Smooth muscle cell (in vitro differentiated cells): ENCODE measurements around the gene RPS3. TPM values are rescaled to one million over a fixed set of nuclear protein-coding genes. Genes with fewer than 3 reads are reported as not detected.

ENCODE experiments used
- DNase-seq: peaks from one replicate; lab custom pipeline; 2025; ENCODE audit not compliant: unreplicated experiment; lab: John Stamatoyannopoulos, UW
- H2AFZ ChIP-seq: fragments of 200-600 bp; sonication (generic); 2 replicates; pipeline ENCODE4 v1.6.0; 2016; ENCODE audit warnings: antibody characterized with exemption, low read depth, mild to moderate bottlenecking
- H3F3A ChIP-seq: fragments of 200-600 bp; sonication (generic); 2 replicates; pipeline ENCODE4 v1.6.0; 2017; ENCODE audit warnings: antibody characterized with exemption, low read depth
- H3K27ac ChIP-seq: fragments of 200-600 bp; sonication (generic); 2 replicates; pipeline ENCODE4 v1.5.1; 2016; ENCODE audit warnings: low read depth, mild to moderate bottlenecking
- H3K27me3 ChIP-seq: fragments of 200-600 bp; sonication (generic); 2 replicates; pipeline ENCODE4 v1.6.1; 2016; ENCODE audit warnings: low read depth, mild to moderate bottlenecking
- H3K36me3 ChIP-seq: fragments of 200-600 bp; sonication (generic); 2 replicates; pipeline ENCODE4 v1.5.1; 2016; ENCODE audit warnings: low read depth
- H3K4me1 ChIP-seq: fragments of 200-600 bp; sonication (generic); 2 replicates; pipeline ENCODE4 v1.5.1; 2016; ENCODE audit warnings: low read depth
- H3K4me2 ChIP-seq: fragments of 200-600 bp; sonication (generic); 2 replicates; pipeline ENCODE4 v1.6.0; 2016; ENCODE audit warnings: mild to moderate bottlenecking
- H3K4me3 ChIP-seq: fragments of 200-600 bp; sonication (generic); 2 replicates; pipeline ENCODE4 v1.5.1; 2016; ENCODE audit warnings: mild to moderate bottlenecking
- H3K79me2 ChIP-seq: fragments of 200-600 bp; sonication (generic); 2 replicates; pipeline ENCODE4 v1.6.0; 2016; ENCODE audit warnings: low read depth, mild to moderate bottlenecking
- H3K9ac ChIP-seq: fragments of 200-600 bp; sonication (generic); 2 replicates; pipeline ENCODE4 v1.6.0; 2016; ENCODE audit warnings: low read depth
- H3K9me3 ChIP-seq: fragments of 200-600 bp; sonication (generic); replicated peaks from 2 replicates; pipeline ENCODE4 v1.5.1; 2016; ENCODE audit warnings: low read depth
- H4K20me1 ChIP-seq: fragments of 200-600 bp; sonication (generic); 2 replicates; pipeline ENCODE4 v1.6.0; 2016; ENCODE audit warnings: low read depth
- CTCF ChIP-seq: fragments of 200-600 bp; sonication (generic); IDR thresholded peaks from 2 replicates; pipeline ENCODE4 v1.5.1; 2017; ENCODE audit warnings: borderline replicate concordance, mild to moderate bottlenecking, antibody characterized with exemption; ENCODE audit not compliant: insufficient read depth, poor library complexity, severe bottlenecking
- WGBS: methylation state at CpG from one replicate; pipeline ENCODE4 v1.1.7; 2016; ENCODE audit warnings: low lambda C conversion rate; 5-methylcytosine and 5-hydroxymethylcytosine counted together
- polyA plus RNA-seq: library from polyadenylated mRNA; unstranded; fragments of >200 nt; fragmentation: Nextera tagmentation; extraction: Ambion mirVana; gene quantifications from 2 replicates; pipeline ENCODE4 v1.2.1, GENCODE V29; 2016
- total RNA-seq: library from RNA; depleted of rRNA; stranded (reverse); fragments of >200 nt; gene quantifications from 2 replicates; pipeline ENCODE4 v1.2.3, GENCODE V29; 2014

The RPS3 gene
- total and polyA plus RNA-seq, 2 experiments from 2014 or later, result 794 to 989 TPM

DNA sequence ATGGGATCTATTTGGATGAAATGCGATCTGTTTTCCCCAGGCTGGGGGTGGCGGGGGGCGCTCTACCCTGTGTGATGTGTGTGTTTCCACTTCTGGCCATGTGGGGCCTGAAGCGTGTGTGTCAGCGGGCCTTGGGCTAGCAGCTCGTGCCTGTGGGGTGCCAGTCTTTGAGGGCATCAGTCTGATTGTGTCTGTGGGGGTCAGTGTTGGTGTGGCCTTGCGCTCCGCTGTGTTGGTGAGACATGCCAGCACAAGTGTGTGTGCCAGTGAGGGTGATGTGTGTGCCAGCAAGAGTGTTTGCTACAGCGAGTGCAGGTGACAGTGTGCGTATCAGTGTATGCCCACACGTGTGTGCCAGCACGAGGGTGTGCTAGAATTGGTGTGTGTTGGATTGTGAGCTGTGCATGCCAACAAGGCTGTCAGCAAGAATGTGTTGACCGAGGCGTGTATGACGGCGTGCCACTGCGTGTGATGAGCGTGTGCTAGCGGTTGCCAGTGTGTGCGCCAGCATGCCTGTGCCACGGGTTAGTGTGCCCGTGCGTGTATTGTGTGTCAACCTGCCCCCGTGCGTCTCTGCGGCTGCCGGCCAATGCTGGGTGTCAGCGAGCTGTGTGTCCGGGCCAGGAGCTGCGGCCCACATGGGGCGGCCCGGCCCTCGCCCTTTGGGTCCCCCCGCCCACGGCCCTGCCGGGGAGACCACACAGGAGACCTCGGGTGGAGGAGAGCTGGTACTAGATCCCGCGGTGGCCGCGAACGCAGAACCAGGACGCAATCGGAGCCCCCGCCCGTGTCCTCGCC, 48.4 kb upstream of the RPS3 start:
- Histone ChIP-seq H3K4me3 (peak overlapping the region; percentile 79), H3K27me3 (no peaks in the 10 kb centered on the region), H3K9ac (peak overlapping the region; percentile 90), H3K4me1 (peaks cover 32% of the 10 kb centered on the region), H3F3A (peaks cover 38% of the 10 kb centered on the region), H3K4me2 (peak overlapping the region; percentile 98), H3K27ac (peak overlapping the region; percentile 71), H2AFZ (peak overlapping the region; percentile 98), H3K79me2 (peaks cover 17% of the 10 kb centered on the region), H3K36me3 (no peaks in the 10 kb centered on the region), H3K9me3 (no peaks in the 10 kb centered on the region), H4K20me1 (no peaks in the 10 kb centered on the region)
- no peak for DNase-seq
- WGBS, result 11% methylated on average over 39 of the region's 47 CpGs
- no peak for TF ChIP-seq CTCF

GRCh38 chr11:75351541-75351790, 47.9 kb upstream of the RPS3 start, which contains the start of gene ARRB1:
Gene ARRB1, minus strand, starts transcription at chr11:75351661. Its CDS starts 54 bp downstream, at chr11:75351607.
- Histone ChIP-seq H3K27ac (peak within 1 kb of the TSS; percentile 71), H3K4me2 (peak within 1 kb of the TSS; percentile 98), H2AFZ (peak within 1 kb of the TSS; percentile 98), H3K36me3 (no peaks in the 10 kb centered on the region), H3F3A (peaks cover 38% of the 10 kb centered on the region), H4K20me1 (no peaks in the 10 kb centered on the region), H3K9me3 (no peaks in the 10 kb centered on the region), H3K79me2 (peaks cover 13% of the 10 kb centered on the region), H3K9ac (peak within 1 kb of the TSS; percentile 90), H3K4me3 (peak within 1 kb of the TSS; percentile 79), H3K27me3 (no peaks in the 10 kb centered on the region), H3K4me1 (peaks cover 32% of the 10 kb centered on the region)
- 1% methylated on average over 15 of the region's 38 CpGs for WGBS
- no peak for TF ChIP-seq CTCF
- DNase-seq, result no peak

- H3K27ac ChIP-seq, result peak overlapping the region; percentile 28
- DNase-seq, result peak; percentile 50
Observed at GRCh38 chr11:75351791-75352587, 47.3 kb upstream of the RPS3 start.

More at GRCh38 chr11:75351791-75352587, 47.3 kb upstream of the RPS3 start:
- Histone ChIP-seq H3K79me2 (peaks cover 9% of the 10 kb centered on the region), H3K4me1 (peaks cover 32% of the 10 kb centered on the region), H3K27me3 (no peaks in the 10 kb centered on the region), H3K4me3 (peak overlapping the region; percentile 79), H2AFZ (peak overlapping the region; percentile 80), H3F3A (peaks cover 36% of the 10 kb centered on the region), H3K9me3 (no peaks in the 10 kb centered on the region), H4K20me1 (no peaks in the 10 kb centered on the region), H3K9ac (peak overlapping the region; percentile 90), H3K4me2 (peak overlapping the region; percentile 98), H3K36me3 (no peaks in the 10 kb centered on the region)
- WGBS, result 4% methylated on average over 28 of the region's 64 CpGs
- TF ChIP-seq CTCF, result peak; percentile 5
